Epithelial cell of proximal tubule (primary cell): ENCODE results near the gene RRP8. TPM values are rescaled to one million over a fixed set of nuclear protein-coding genes. Genes with fewer than 3 reads are reported as not detected.

Source experiments
- DNase-seq: peaks from one replicate; pipeline ENCODE4 v3.0.0-alpha.2; 2011; ENCODE audit warnings: low read depth
- H3K4me3 ChIP-seq: 2 replicates; pipeline ENCODE4 v1.5.1; 2011; ENCODE audit warnings: low read depth, mild to moderate bottlenecking, low read length
- CTCF ChIP-seq: conservative IDR thresholded peaks from 2 replicates; pipeline ENCODE4 v1.5.1; 2012; ENCODE audit warnings: low read depth, mild to moderate bottlenecking, low read length
- total RNA-seq: library from RNA; depleted of rRNA; stranded (reverse); fragments of >200 nt; gene quantifications from 2 replicates; pipeline ENCODE4 v1.2.3, GENCODE V29; 2015

The RRP8 gene
- total RNA-seq, 1 donor from 2014 or later = 6.7 TPM

GRCh38 chr11:6616596-6617250, 13.3 kb upstream of the RRP8 start:
- no peak for DNase-seq
- H3K4me3 ChIP-seq = no peak overlapping the region
- no peak for TF ChIP-seq CTCF

- DNase-seq = no peak
Observed at GRCh38 chr11:6615882-6616585, 12.6 kb upstream of the RRP8 start.

GRCh38 chr11:6615046-6615445, 11.6 kb upstream of the RRP8 start:
- H3K4me3 ChIP-seq = no peak overlapping the region
- no peak for TF ChIP-seq CTCF
- no peak for DNase-seq

More at GRCh38 chr11:6615882-6616585, 12.6 kb upstream of the RRP8 start:
- no peak overlapping the region for H3K4me3 ChIP-seq
- no peak for TF ChIP-seq CTCF

GRCh38 chr11:6614446-6614845, 11.0 kb upstream of the RRP8 start:
- no peak for DNase-seq
- H3K4me3 ChIP-seq = no peak overlapping the region
- TF ChIP-seq CTCF = no peak

GRCh38 chr11:6613496-6613895, 10.1 kb upstream of the RRP8 start:
- H3K4me3 ChIP-seq = no peak overlapping the region
- TF ChIP-seq CTCF = no peak
- no peak for DNase-seq

GRCh38 chr11:6612213-6613041, 9.0 kb upstream of the RRP8 start, which contains the start of gene TAF10:
TAF10 (minus strand) TSS chr11:6612216; CDS start chr11:6612189, 27 bp downstream.
- peak within 1 kb of the TSS; percentile 79 for H3K4me3 ChIP-seq
- peak; percentile 64 for TF ChIP-seq CTCF
- no peak for DNase-seq
